M059J (cell line): ENCODE data around the gene NAT16. TPM values are rescaled to one million over a fixed set of nuclear protein-coding genes. Genes with fewer than 3 reads are reported as not detected.

Source experiments
- DNase-seq: peaks from one replicate; pipeline ENCODE4 v3.0.0-alpha.2; 2012; ENCODE audit warnings: low read depth
- total RNA-seq: library from RNA; depleted of rRNA; stranded (reverse); fragments of >200 nt; shearing (Covaris generic); gene quantifications from 2 replicates; pipeline ENCODE4 v1.2.3, GENCODE V29; 2014; rRNA removed

Gene NAT16
- 0.12 TPM in 1 of 2 replicates, not detected in the other for total RNA-seq

GRCh38 chr7:101180130-101180755 lies at the start of gene NAT16:
TSS of gene NAT16 (minus strand) at chr7:101180293. CDS start at chr7:101174807, 5,486 bp downstream.
- no peak for DNase-seq

GRCh38 chr7:101226721-101227120 lies 46.6 kb upstream of the NAT16 start:
- no peak for DNase-seq

GRCh38 chr7:101225650-101226049 lies 45.6 kb upstream of the NAT16 start:
- no peak for DNase-seq

- DNase-seq, result no peak
Measured at GRCh38 chr7:101223528-101223927, 43.4 kb upstream of the NAT16 start.

GRCh38 chr7:101222275-101222830 lies 42.3 kb upstream of the NAT16 start:
- DNase-seq, result no peak

- DNase-seq, result no peak
Measured at GRCh38 chr7:101220295-101220694, 40.2 kb upstream of the NAT16 start.

GRCh38 chr7:101218236-101219125 lies 38.4 kb upstream of the NAT16 start:
- peak; percentile 20 for DNase-seq

GRCh38 chr7:101217388-101218235 lies 37.5 kb upstream of the NAT16 start, which contains the start of the genes PLOD3 and ZNHIT1:
TSS of gene PLOD3 (minus strand) at chr7:101217581. CDS start at chr7:101217274, 307 bp downstream.
TSS of gene ZNHIT1 (plus strand) at chr7:101218165. CDS start at chr7:101218196, 31 bp downstream.
- peak; percentile 99 for DNase-seq

GRCh38 chr7:101216860-101217387 lies 36.8 kb upstream of the NAT16 start:
- peak; percentile 13 for DNase-seq

- DNase-seq, result no peak
Measured at GRCh38 chr7:101216001-101216859, 36.1 kb upstream of the NAT16 start.

GRCh38 chr7:101212014-101212413 lies 31.9 kb upstream of the NAT16 start:
- DNase-seq, result no peak

- no peak for DNase-seq
Measured at GRCh38 chr7:101211501-101211900, 31.4 kb upstream of the NAT16 start.

GRCh38 chr7:101210143-101210542 lies 30.1 kb upstream of the NAT16 start:
- DNase-seq, result no peak

- DNase-seq, result no peak
Measured at GRCh38 chr7:101208794-101209193, 28.7 kb upstream of the NAT16 start.

GRCh38 chr7:101207459-101207858 lies 27.4 kb upstream of the NAT16 start:
- no peak for DNase-seq

GRCh38 chr7:101206665-101207042 lies 26.6 kb upstream of the NAT16 start:
- peak; percentile 15 for DNase-seq

GRCh38 chr7:101205901-101206664 lies 26.0 kb upstream of the NAT16 start:
- DNase-seq, result no peak

GRCh38 chr7:101203740-101204738 lies 23.9 kb upstream of the NAT16 start:
- peak; percentile 18 for DNase-seq
